ENCODE results near the gene ABHD17C. TPM values are rescaled to one million over a fixed set of nuclear protein-coding genes. Genes with fewer than 3 reads are reported as not detected.
A peak's percentile ranks its signal among the peaks of the same experiment; 100 is the strongest.
"Not testable (repeated sequence)": the region's sequence is repeated elsewhere in the genome, so short reads cannot be mapped to it uniquely, and the experiment has no call there.

Gene ABHD17C
- total RNA-seq = 1 to 10 TPM in 3 of 4 donors, under 1 TPM in 1; 0.63 to 2.4 (median 2.0) TPM

DNA sequence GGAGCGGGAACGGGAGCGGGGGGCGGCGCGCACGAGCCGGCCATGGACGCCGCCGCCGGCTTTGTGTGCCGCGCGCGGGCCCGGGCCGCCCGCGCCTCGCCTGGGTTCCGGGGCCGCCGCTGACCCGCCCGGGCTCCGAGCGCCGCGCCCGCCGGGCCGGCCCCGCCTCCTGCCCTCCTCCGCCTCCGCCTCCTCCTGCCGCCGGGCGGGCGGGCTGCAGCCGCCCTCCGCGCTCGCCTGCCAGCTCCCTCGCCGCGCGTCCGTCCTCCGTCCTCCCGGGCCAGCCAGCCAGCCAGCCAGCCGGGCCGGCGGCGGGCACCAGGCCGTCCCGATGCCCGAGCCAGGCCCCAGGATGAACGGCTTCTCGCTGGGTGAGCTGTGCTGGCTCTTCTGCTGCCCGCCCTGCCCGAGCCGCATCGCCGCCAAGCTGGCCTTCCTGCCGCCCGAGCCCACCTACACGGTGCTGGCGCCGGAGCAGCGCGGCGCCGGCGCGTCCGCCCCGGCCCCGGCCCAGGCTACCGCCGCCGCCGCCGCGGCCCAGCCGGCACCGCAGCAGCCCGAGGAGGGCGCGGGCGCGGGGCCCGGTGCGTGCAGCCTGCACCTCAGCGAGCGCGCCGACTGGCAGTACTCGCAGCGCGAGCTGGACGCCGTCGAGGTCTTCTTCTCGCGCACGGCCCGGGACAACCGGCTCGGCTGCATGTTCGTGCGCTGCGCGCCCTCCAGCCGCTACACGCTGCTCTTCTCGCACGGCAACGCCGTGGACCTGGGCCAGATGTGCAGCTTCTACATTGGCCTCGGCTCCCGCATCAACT, at the start of gene ABHD17C:
Gene ABHD17C, plus strand, starts transcription at position 212 of the 812 bp plus-strand sequence. Its CDS starts 120 bp downstream, at position 332.
- DNase-seq (ENCODE audit: low spot score in 2 of 2) = peak; percentile 18 to 31
- TF ChIP-seq POLR2A (IDR thresholded peaks at IDR 0.05) = peak in 1 of 2 donors; percentile 11
- TF ChIP-seq, protein P1, sequence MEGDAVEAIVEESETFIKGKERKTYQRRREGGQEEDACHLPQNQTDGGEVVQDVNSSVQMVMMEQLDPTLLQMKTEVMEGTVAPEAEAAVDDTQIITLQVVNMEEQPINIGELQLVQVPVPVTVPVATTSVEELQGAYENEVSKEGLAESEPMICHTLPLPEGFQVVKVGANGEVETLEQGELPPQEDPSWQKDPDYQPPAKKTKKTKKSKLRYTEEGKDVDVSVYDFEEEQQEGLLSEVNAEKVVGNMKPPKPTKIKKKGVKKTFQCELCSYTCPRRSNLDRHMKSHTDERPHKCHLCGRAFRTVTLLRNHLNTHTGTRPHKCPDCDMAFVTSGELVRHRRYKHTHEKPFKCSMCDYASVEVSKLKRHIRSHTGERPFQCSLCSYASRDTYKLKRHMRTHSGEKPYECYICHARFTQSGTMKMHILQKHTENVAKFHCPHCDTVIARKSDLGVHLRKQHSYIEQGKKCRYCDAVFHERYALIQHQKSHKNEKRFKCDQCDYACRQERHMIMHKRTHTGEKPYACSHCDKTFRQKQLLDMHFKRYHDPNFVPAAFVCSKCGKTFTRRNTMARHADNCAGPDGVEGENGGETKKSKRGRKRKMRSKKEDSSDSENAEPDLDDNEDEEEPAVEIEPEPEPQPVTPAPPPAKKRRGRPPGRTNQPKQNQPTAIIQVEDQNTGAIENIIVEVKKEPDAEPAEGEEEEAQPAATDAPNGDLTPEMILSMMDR (IDR thresholded peaks at IDR 0.05) = no peak
- TF ChIP-seq EP300 (IDR thresholded peaks at IDR 0.05) = no peak
- H3K27ac ChIP-seq = peak within 1 kb of the TSS in 3 of 4 donors; percentile 68 to 83 (median 78)

GRCh38 chr15:80645494-80646065, 49.5 kb upstream of the ABHD17C start:
- H3K27me3 ChIP-seq = no peaks in the 10 kb centered on the region
- no peak overlapping the region for H3K27ac ChIP-seq
- WGBS, 2 donors = 28 to 36% methylated on average over 4 of the region's 4 CpGs
- TF ChIP-seq, protein P1 (IDR thresholded peaks at IDR 0.05) = no peak
- no peak for TF ChIP-seq EP300 (IDR thresholded peaks at IDR 0.05)
- no peak for TF ChIP-seq POLR2A (IDR thresholded peaks at IDR 0.05)
- H3K4me3 ChIP-seq = no peak overlapping the region
- H3K36me3 ChIP-seq = no peaks in the 10 kb centered on the region
- H3K9me3 ChIP-seq = peaks cover 0 to 15% (median 0%) of the 10 kb centered on the region in 4 donors
- no peaks in the 10 kb centered on the region for H3K4me1 ChIP-seq
- no peak for DNase-seq (ENCODE audit: low spot score in 2 of 2)

More for the DNA sequence above, at the start of gene ABHD17C:
- Histone ChIP-seq H3K4me1 (peaks cover 0 to 28% (median 13%) of the 10 kb centered on the region in 4 donors), H3K27me3 (no peaks in the 10 kb centered on the region), H3K9me3 (no peaks in the 10 kb centered on the region), H3K36me3 (no peaks in the 10 kb centered on the region), H3K4me3 (peak within 1 kb of the TSS; percentile 50 to 83 (median 72))
- 0 to 1% methylated on average over 27 to 59 of the region's 122 CpGs for WGBS, 2 donors

- not testable (repeated sequence) for H3K27ac ChIP-seq; H3K4me3 ChIP-seq; H3K36me3 ChIP-seq; DNase-seq (ENCODE audit: low spot score in 2 of 2); H3K4me1 ChIP-seq; H3K27me3 ChIP-seq
- H3K9me3 ChIP-seq = peaks cover 0 to 29% (median 2%) of the 10 kb centered on the region in 4 donors
- 95 to 99% methylated on average over 14 to 27 of the region's 30 CpGs for WGBS, 2 donors
Measured at GRCh38 chr15:80647424-80647823, 47.7 kb upstream of the ABHD17C start.

GRCh38 chr15:80654299-80654698, 40.8 kb upstream of the ABHD17C start:
- TF ChIP-seq POLR2A (IDR thresholded peaks at IDR 0.05) = no peak
- TF ChIP-seq, protein P1 (IDR thresholded peaks at IDR 0.05) = no peak
- no peak for TF ChIP-seq EP300 (IDR thresholded peaks at IDR 0.05)
- no peak for DNase-seq (ENCODE audit: low spot score in 2 of 2)
- 0% methylated on average over 1 of the region's 1 CpG; no CpG with 5 or more reads in 1 of the 2 donors for WGBS, 2 donors
- Histone ChIP-seq H3K27ac (no peak overlapping the region), H3K9me3 (peaks cover 0 to 25% (median 2%) of the 10 kb centered on the region in 4 donors), H3K27me3 (no peaks in the 10 kb centered on the region), H3K4me1 (no peaks in the 10 kb centered on the region), H3K36me3 (no peaks in the 10 kb centered on the region), H3K4me3 (no peak overlapping the region)

DNA sequence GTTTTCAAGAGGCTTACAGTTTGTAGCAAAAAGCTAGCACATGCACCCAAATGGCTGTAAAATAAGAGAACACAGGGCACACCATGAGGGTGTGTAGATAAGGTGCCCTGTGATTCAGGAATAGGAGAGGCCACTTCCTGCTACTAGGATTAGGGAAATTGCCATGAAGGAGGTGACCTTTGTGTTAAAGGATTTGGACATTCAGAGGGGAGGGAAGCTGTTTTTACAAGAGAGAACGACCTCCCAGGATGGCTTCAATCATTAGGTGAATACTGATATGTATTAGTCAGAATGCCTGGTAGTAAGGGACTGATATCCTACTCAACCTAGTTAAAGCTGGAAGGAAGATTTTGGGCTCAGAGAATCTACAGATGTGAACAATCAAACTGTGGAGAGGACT, 35.7 kb upstream of the ABHD17C start:
- Histone ChIP-seq H3K36me3 (no peaks in the 10 kb centered on the region), H3K27me3 (no peaks in the 10 kb centered on the region), H3K9me3 (no peaks in the 10 kb centered on the region), H3K4me1 (no peaks in the 10 kb centered on the region), H3K27ac (no peak overlapping the region), H3K4me3 (no peak overlapping the region)
- no peak for TF ChIP-seq EP300 (IDR thresholded peaks at IDR 0.05)
- TF ChIP-seq POLR2A (IDR thresholded peaks at IDR 0.05) = no peak
- DNase-seq (ENCODE audit: low spot score in 2 of 2) = no peak
- 8 to 19% methylated on average over 1 of the region's 1 CpG for WGBS, 2 donors

- Histone ChIP-seq H3K4me3 (no peak overlapping the region), H3K27ac (no peak overlapping the region), H3K4me1 (no peaks in the 10 kb centered on the region), H3K27me3 (no peaks in the 10 kb centered on the region), H3K36me3 (no peaks in the 10 kb centered on the region), H3K9me3 (no peaks in the 10 kb centered on the region)
- TF ChIP-seq POLR2A (IDR thresholded peaks at IDR 0.05) (no peak), EP300 (IDR thresholded peaks at IDR 0.05) (no peak)
- TF ChIP-seq, protein P1 (IDR thresholded peaks at IDR 0.05) = peak in 1 of 5 experiments; percentile 12
- no peak for DNase-seq (ENCODE audit: low spot score in 2 of 2)
Measured at GRCh38 chr15:80660119-80660518, 35.0 kb upstream of the ABHD17C start.

Measured in tibial nerve (tissue), 4 donors.